Naive thymus-derived CD4-positive, alpha-beta T cell (primary cell): ENCODE data around the gene SLC9A3. TPM values are rescaled to one million over a fixed set of nuclear protein-coding genes. Genes with fewer than 3 reads are reported as not detected.
A peak's percentile ranks its signal among the peaks of the same experiment; 100 is the strongest.

Experiments used
- ATAC-seq: fragments of 150-1000 bp; cut with Tn5 transposase; 2 replicates; pipeline ENCODE4 v1.10.0; 2021; ENCODE audit warnings: mild to moderate bottlenecking, moderate library complexity
- CTCF ChIA-PET: fragments of 350-600 bp; sonication (Branson Sonifier 250); formaldehyde crosslinking; loops from one replicate; lab custom pipeline; 2021; ENCODE audit warnings: antibody characterized with exemption; lab: Charles Lee
- POLR2A ChIA-PET: fragments of 350-600 bp; sonication (Branson Sonifier 250); formaldehyde crosslinking; loops from one replicate; lab custom pipeline; 2021; ENCODE audit warnings: antibody characterized with exemption, inconsistent platforms; lab: Charles Lee
- DNase-seq, 9 donors: peaks; one replicate each; pipeline versions ENCODE4 v3.0.0 to v3.0.0-alpha.2; 2020 to 2022; ENCODE audit warnings: mixed read lengths in 1 of 9
- H3K27ac ChIP-seq: one replicate; pipeline ENCODE4 v1.7.0; 2013; ENCODE audit warnings: mild to moderate bottlenecking, low read depth, low read length, moderate library complexity
- H3K27me3 ChIP-seq, 2 donors: one replicate each; pipeline ENCODE4 v1.7.0; 2013; ENCODE audit warnings: low read length in 2 of 2, mild to moderate bottlenecking in 2 of 2, moderate library complexity in 2 of 2; ENCODE audit not compliant: control insufficient read depth in 2 of 2, insufficient read depth in 2 of 2
- H3K36me3 ChIP-seq, 3 experiments: 1 replicate in 2 of 3; 2 replicates in 1 of 3; pipeline ENCODE4 v1.7.0; 2013; ENCODE audit warnings: low read length in 3 of 3, mild to moderate bottlenecking in 3 of 3, moderate library complexity in 1 of 3; ENCODE audit not compliant: insufficient read depth in 3 of 3, control insufficient read depth in 2 of 3
- H3K4me1 ChIP-seq, 2 donors: one replicate each; pipeline ENCODE4 v1.7.0; 2013; ENCODE audit warnings: low read length in 2 of 2, mild to moderate bottlenecking in 2 of 2, moderate library complexity in 1 of 2; ENCODE audit not compliant: control insufficient read depth in 2 of 2, insufficient read depth in 2 of 2
- H3K4me3 ChIP-seq: 2 replicates; pipeline ENCODE4 v1.7.0; 2013; ENCODE audit warnings: mild to moderate bottlenecking, low read length
- H3K9me3 ChIP-seq, 3 experiments: 1 replicate in 2 of 3; 2 replicates in 1 of 3; pipeline ENCODE4 v1.7.0; 2013; ENCODE audit warnings: low read length in 3 of 3; ENCODE audit not compliant: control insufficient read depth in 2 of 3
- H3K27ac Mint-ChIP-seq, 9 donors: one replicate each; pipeline ENCODE4 v1.8.0; 2020 to 2022; ENCODE audit warnings: mixed read lengths in 9 of 9, mild to moderate bottlenecking in 8 of 9, moderate library complexity in 5 of 9, inconsistent platforms in 2 of 9
- H3K27me3 Mint-ChIP-seq, 5 donors: one replicate each; pipeline ENCODE4 v1.8.0; 2021 to 2022; ENCODE audit warnings: mixed read lengths in 5 of 5, mild to moderate bottlenecking in 1 of 5
- H3K36me3 Mint-ChIP-seq, 5 donors: one replicate each; pipeline ENCODE4 v1.8.0; 2020 to 2022; ENCODE audit warnings: mixed read lengths in 5 of 5, mild to moderate bottlenecking in 3 of 5, inconsistent platforms in 1 of 5
- H3K4me1 Mint-ChIP-seq, 7 donors: one replicate each; pipeline ENCODE4 v1.8.0; 2020 to 2022; ENCODE audit warnings: mixed read lengths in 7 of 7, mild to moderate bottlenecking in 3 of 7, inconsistent platforms in 1 of 7
- H3K4me3 Mint-ChIP-seq, 10 donors: one replicate each; pipeline ENCODE4 v1.8.0; 2020 to 2022; ENCODE audit warnings: mild to moderate bottlenecking in 10 of 10, mixed read lengths in 10 of 10, moderate library complexity in 6 of 10, inconsistent platforms in 2 of 10
- H3K9me3 Mint-ChIP-seq, 11 donors: one replicate each; pipeline ENCODE4 v1.8.0; 2020 to 2022; ENCODE audit warnings: mixed read lengths in 11 of 11, mild to moderate bottlenecking in 4 of 11, inconsistent platforms in 1 of 11, moderate library complexity in 1 of 11
- intact Hi-C, 2 donors: fragments of 100-400 bp; cut with micrococcal nuclease; formaldehyde crosslinking; loops; one replicate each; pipeline ENCODE4 v1.15.1; 2023
- polyA plus RNA-seq, 2 donors: library from polyadenylated mRNA; unstranded; fragments of 300-500 nt; fragmentation: Illumina TruSeq; gene quantifications; one replicate each; pipeline ENCODE4 v1.2.3, GENCODE V29; 2021
- total RNA-seq, 6 experiments: library from RNA in 5 of 6; stranded (reverse) in 5 of 6; gene quantifications; 1 replicate in 5 of 6; 2 replicates in 1 of 6; pipeline ENCODE4 v1.2.3 and lab custom pipeline; 2021 to 2026

The SLC9A3 gene
- total and polyA plus RNA-seq, 7 experiments from 2014 or later: 1.5 to 5.5 (median 3.2) TPM

- ChIA-PET POLR2A (no interaction called here), CTCF (interaction anchor here (0.6 to 0.7 kb wide), 2 partner anchors 107 to 462 kb away, joined by 3 read pairs; no protein-coding TSS in a partner anchor)
- H3K9me3 Mint-ChIP-seq: peaks cover 4 to 27% (median 15%) of the 10 kb centered on the region in 11 donors
- H3K9me3 ChIP-seq: peaks cover 0 to 13% (median 0%) of the 10 kb centered on the region in 3 experiments
- no peak for DNase-seq
- no peaks in the 10 kb centered on the region for H3K27me3 ChIP-seq
- no peaks in the 10 kb centered on the region for H3K27me3 Mint-ChIP-seq
- peaks cover 51 to 89% (median 68%) of the 10 kb centered on the region in 5 donors for H3K36me3 Mint-ChIP-seq
- ATAC-seq: no peak
- H3K36me3 ChIP-seq: peaks cover 23 to 96% (median 29%) of the 10 kb centered on the region in 3 experiments
- H3K4me3 Mint-ChIP-seq: peak overlapping the region in 3 of 10 donors; percentile 38 to 63 (median 39)
- H3K4me3 ChIP-seq: no peak overlapping the region
- H3K27ac Mint-ChIP-seq: peak overlapping the region; percentile 24 to 90 (median 67)
- H3K4me1 Mint-ChIP-seq: peaks cover 37 to 65% (median 49%) of the 10 kb centered on the region in 7 donors
- H3K4me1 ChIP-seq: peaks cover 0 to 20% of the 10 kb centered on the region in 2 donors
- H3K27ac ChIP-seq: no peak overlapping the region
- intact Hi-C loops: no loop called here
Observed at GRCh38 chr5:451587-452458, 72.4 kb downstream of the SLC9A3 start.

DNA sequence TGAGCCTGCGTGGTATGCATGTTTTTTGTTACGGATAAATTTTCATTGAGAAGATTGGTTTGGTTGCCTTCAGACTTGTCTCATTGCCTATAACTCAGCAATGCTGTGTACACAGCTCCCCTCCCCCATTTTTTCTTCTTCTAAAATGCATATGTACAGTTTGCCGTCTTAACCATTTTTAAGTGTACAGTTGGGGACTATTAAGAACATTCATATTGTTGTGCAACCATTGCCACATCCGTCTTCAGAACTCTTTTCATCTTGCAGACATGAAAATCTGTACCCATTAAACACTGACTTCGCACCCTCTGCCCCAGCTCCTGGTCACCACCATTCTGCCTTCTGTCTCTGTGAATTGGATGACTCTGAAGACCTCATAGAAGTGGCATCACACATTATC lies 75.1 kb downstream of the SLC9A3 start:
- Histone ChIP-seq H3K27ac (no peak overlapping the region), H3K4me1 (peaks cover 5 to 18% of the 10 kb centered on the region in 2 donors), H3K27me3 (no peaks in the 10 kb centered on the region), H3K4me3 (no peak overlapping the region), H3K9me3 (peaks cover 0 to 13% (median 0%) of the 10 kb centered on the region in 3 experiments), H3K36me3 (peaks cover 18 to 78% (median 23%) of the 10 kb centered on the region in 3 experiments)
- Mint-ChIP-seq H3K4me1 (peaks cover 38 to 74% (median 58%) of the 10 kb centered on the region in 7 donors), H3K9me3 (peaks cover 4 to 27% (median 15%) of the 10 kb centered on the region in 11 donors), H3K27me3 (no peaks in the 10 kb centered on the region), H3K4me3 (no peak overlapping the region), H3K27ac (peak overlapping the region in 2 of 9 donors; percentile 36 to 75), H3K36me3 (peaks cover 49 to 82% (median 69%) of the 10 kb centered on the region in 5 donors)
- POLR2A ChIA-PET: no interaction called here
- CTCF ChIA-PET: no interaction called here
- intact Hi-C loops: no loop called here
- DNase-seq: no peak
- ATAC-seq: no peak

DNA sequence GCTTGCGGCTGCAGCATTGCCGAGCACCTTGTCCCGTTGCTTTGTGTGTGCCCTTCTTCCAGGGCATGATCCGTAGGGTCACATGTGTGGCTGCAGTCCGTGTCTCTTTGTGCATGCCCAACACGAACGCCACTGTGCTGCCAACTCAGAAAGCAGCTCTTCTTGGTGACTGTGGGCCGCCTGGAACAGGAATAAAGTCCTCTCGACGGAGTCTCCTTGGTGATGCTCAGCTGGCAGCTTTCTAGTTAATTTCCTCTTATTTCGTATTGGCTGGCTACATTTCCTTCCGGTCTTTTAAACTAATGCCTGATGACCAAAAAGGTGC lies 75.5 kb downstream of the SLC9A3 start:
- H3K4me1 ChIP-seq: peaks cover 9 to 18% of the 10 kb centered on the region in 2 donors
- peak overlapping the region in 2 of 9 donors; percentile 21 to 49 for H3K27ac Mint-ChIP-seq
- peaks cover 4 to 27% (median 15%) of the 10 kb centered on the region in 11 donors for H3K9me3 Mint-ChIP-seq
- CTCF ChIA-PET: no interaction called here
- DNase-seq (no peak), ATAC-seq (no peak)
- H3K4me1 Mint-ChIP-seq: peaks cover 39 to 72% (median 58%) of the 10 kb centered on the region in 7 donors
- peaks cover 0 to 13% (median 0%) of the 10 kb centered on the region in 3 experiments for H3K9me3 ChIP-seq
- peaks cover 48 to 78% (median 65%) of the 10 kb centered on the region in 5 donors for H3K36me3 Mint-ChIP-seq
- intact Hi-C loops: no loop called here
- H3K27me3 Mint-ChIP-seq: no peaks in the 10 kb centered on the region
- H3K27me3 ChIP-seq: no peaks in the 10 kb centered on the region
- H3K4me3 ChIP-seq: no peak overlapping the region
- H3K27ac ChIP-seq: no peak overlapping the region
- peaks cover 15 to 74% (median 23%) of the 10 kb centered on the region in 3 experiments for H3K36me3 ChIP-seq
- H3K4me3 Mint-ChIP-seq: no peak overlapping the region
- POLR2A ChIA-PET: interaction anchor here (1.4 kb wide), 1 partner anchor 24 kb away, joined by 5 read pairs; no protein-coding TSS in a partner anchor

GRCh38 chr5:448061-448765 lies 76.0 kb downstream of the SLC9A3 start:
- H3K4me3 ChIP-seq: no peak overlapping the region
- no peaks in the 10 kb centered on the region for H3K27me3 ChIP-seq
- H3K9me3 ChIP-seq: peaks cover 0 to 13% (median 0%) of the 10 kb centered on the region in 3 experiments
- ATAC-seq (peak; percentile 86), DNase-seq (peak in 1 of 9 donors; percentile 17)
- ChIA-PET POLR2A (interaction anchor here (1.4 kb wide), 1 partner anchor 24 kb away, joined by 5 read pairs; no protein-coding TSS in a partner anchor), CTCF (interaction anchor here (0.8 kb wide), 2 partner anchors 68 to 90 kb away, joined by 3 read pairs; no protein-coding TSS in a partner anchor)
- Mint-ChIP-seq H3K36me3 (peaks cover 44 to 73% (median 60%) of the 10 kb centered on the region in 5 donors), H3K27ac (peak overlapping the region in 2 of 9 donors; percentile 21 to 49), H3K9me3 (peaks cover 4 to 27% (median 15%) of the 10 kb centered on the region in 11 donors), H3K27me3 (no peaks in the 10 kb centered on the region), H3K4me3 (peak overlapping the region in 1 of 10 donors; percentile 4), H3K4me1 (peaks cover 37 to 69% (median 55%) of the 10 kb centered on the region in 7 donors)
- H3K4me1 ChIP-seq: peaks cover 12 to 18% of the 10 kb centered on the region in 2 donors
- H3K27ac ChIP-seq: no peak overlapping the region
- peaks cover 15 to 68% (median 23%) of the 10 kb centered on the region in 3 experiments for H3K36me3 ChIP-seq
- intact Hi-C loops: no loop called here

DNA sequence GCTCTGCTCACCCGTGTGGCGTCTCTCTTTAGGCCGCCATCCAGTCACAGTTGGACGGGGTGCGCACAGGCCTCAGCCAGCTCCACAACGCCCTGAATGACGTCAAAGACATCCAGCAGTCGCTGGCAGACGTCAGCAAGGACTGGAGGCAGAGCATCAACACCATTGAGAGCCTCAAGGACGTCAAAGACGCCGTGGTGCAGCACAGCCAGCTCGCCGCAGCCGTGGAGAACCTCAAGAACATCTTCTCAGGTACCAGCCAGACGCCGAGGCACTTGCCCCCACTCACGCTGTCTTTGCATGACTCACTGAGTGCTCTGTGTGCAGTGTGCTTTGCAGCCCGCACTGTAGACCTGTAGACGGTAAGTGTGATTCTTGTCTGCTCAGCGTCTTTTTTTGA lies 76.7 kb downstream of the SLC9A3 start:
- ChIA-PET CTCF (interaction anchor here (0.8 to 1.1 kb wide), 4 partner anchors 11 to 91 kb away, joined by 3 to 10 read pairs (median 4); no protein-coding TSS in a partner anchor), POLR2A (interaction anchor here (1.4 kb wide), 1 partner anchor 25 kb away, joined by 5 read pairs; no protein-coding TSS in a partner anchor)
- H3K4me3 ChIP-seq: no peak overlapping the region
- H3K27ac ChIP-seq: no peak overlapping the region
- H3K27me3 ChIP-seq: no peaks in the 10 kb centered on the region
- peaks cover 11 to 12% of the 10 kb centered on the region in 2 donors for H3K4me1 ChIP-seq
- Mint-ChIP-seq H3K4me3 (no peak overlapping the region), H3K36me3 (peaks cover 38 to 66% (median 53%) of the 10 kb centered on the region in 5 donors), H3K9me3 (peaks cover 4 to 22% (median 12%) of the 10 kb centered on the region in 11 donors), H3K4me1 (peaks cover 32 to 64% (median 50%) of the 10 kb centered on the region in 7 donors), H3K27me3 (no peaks in the 10 kb centered on the region), H3K27ac (no peak overlapping the region)
- peaks cover 0 to 12% (median 0%) of the 10 kb centered on the region in 3 experiments for H3K9me3 ChIP-seq
- H3K36me3 ChIP-seq: peaks cover 15 to 65% (median 23%) of the 10 kb centered on the region in 3 experiments
- ATAC-seq (no peak), DNase-seq (no peak)
- intact Hi-C loops: loop anchor here (2.0 kb wide), 3 partner anchors 25 to 455 kb away; no protein-coding TSS in a partner anchor
